OCI-LY7 (cell line): ENCODE data around the gene CATSPER4. TPM values are rescaled to one million over a fixed set of nuclear protein-coding genes. Genes with fewer than 3 reads are reported as not detected.

Source experiments
- BruUV-seq: library from RNA; stranded (reverse); fragments of 400-500 nt; replicated peaks from 2 replicates; lab custom pipeline; 2021; lab: Mats Ljungman, UMichigan
- CTCF ChIA-PET: fragments of 300-600 bp; sonication (Branson Sonifier 250); formaldehyde crosslinking; loops from one replicate; lab custom pipeline; 2022; ENCODE audit warnings: antibody characterized with exemption; ENCODE audit not compliant: unreplicated experiment; lab: Charles Lee
- POLR2A ChIA-PET: fragments of 300-600 bp; sonication (Branson Sonifier 250); formaldehyde crosslinking; loops from one replicate; lab custom pipeline; 2022; ENCODE audit warnings: antibody characterized with exemption; lab: Charles Lee
- DNase-seq: peaks from one replicate; pipeline ENCODE4 v3.0.0-alpha.2; 2015; ENCODE audit warnings: low spot score
- H2AFZ ChIP-seq: fragments of 200-600 bp; sonication (generic), shearing (Covaris generic); 2 replicates; pipeline ENCODE4 v1.6.1; 2014; ENCODE audit warnings: mild to moderate bottlenecking, antibody characterized with exemption, low read length, moderate library complexity
- H3K27ac ChIP-seq: fragments of 200-600 bp; sonication (generic); 2 replicates; pipeline ENCODE4 v1.5.1; 2014; ENCODE audit warnings: mixed run types, low read depth, mild to moderate bottlenecking, moderate library complexity, low read length, inconsistent platforms; ENCODE audit not compliant: poor library complexity, severe bottlenecking
- H3K36me3 ChIP-seq: fragments of 200-600 bp; sonication (generic); 2 replicates; pipeline ENCODE4 v1.6.1; 2014; ENCODE audit warnings: mild to moderate bottlenecking, antibody characterized with exemption, low read length, moderate library complexity, mixed read lengths; ENCODE audit not compliant: insufficient read depth
- H3K4me1 ChIP-seq: fragments of 200-600 bp; sonication (generic); 2 replicates; pipeline ENCODE4 v1.5.1; 2014; ENCODE audit warnings: mild to moderate bottlenecking, low read length; ENCODE audit not compliant: insufficient read depth, poor library complexity, severe bottlenecking
- H3K4me2 ChIP-seq: fragments of 200-600 bp; sonication (generic); 2 replicates; pipeline ENCODE4 v1.6.1; 2014; ENCODE audit warnings: mild to moderate bottlenecking, low read length
- H3K4me3 ChIP-seq: fragments of 200-600 bp; sonication (generic); 2 replicates; pipeline ENCODE4 v1.5.1; 2014; ENCODE audit warnings: mild to moderate bottlenecking, low read depth, low read length; ENCODE audit not compliant: poor library complexity, severe bottlenecking
- H3K79me2 ChIP-seq: fragments of 200-600 bp; sonication (generic); 2 replicates; pipeline ENCODE4 v1.6.1; 2016; ENCODE audit warnings: low read depth, mild to moderate bottlenecking, low read length, moderate library complexity, mixed read lengths; ENCODE audit not compliant: insufficient read depth
- H3K9me2 ChIP-seq: fragments of 200-600 bp; sonication (generic); 2 replicates; pipeline ENCODE4 v1.6.1; 2016; ENCODE audit warnings: mild to moderate bottlenecking, low read length, mixed read lengths; ENCODE audit not compliant: insufficient read depth
- H3K9me3 ChIP-seq: fragments of 200-600 bp; sonication (generic); 2 replicates; pipeline ENCODE4 v1.6.1; 2014; ENCODE audit warnings: mild to moderate bottlenecking, mixed run types, low read length, mixed read lengths
- H4K20me1 ChIP-seq: fragments of 200-600 bp; sonication (generic); 2 replicates; pipeline ENCODE4 v1.6.1; 2014; ENCODE audit warnings: mild to moderate bottlenecking, antibody characterized with exemption, low read length, moderate library complexity, mixed read lengths; ENCODE audit not compliant: insufficient read depth
- CTCF ChIP-seq: fragments of 200-600 bp; sonication (generic); conservative IDR thresholded peaks from 2 replicates; pipeline ENCODE4 v1.5.1; 2014; ENCODE audit warnings: mild to moderate bottlenecking, antibody characterized with exemption, low read length, moderate library complexity, mixed read lengths
- EZH2phosphoT487 ChIP-seq: fragments of 200-600 bp; sonication (generic); IDR thresholded peaks from 2 replicates; pipeline ENCODE4 v1.6.1; 2018; ENCODE audit warnings: low read depth, borderline replicate concordance, mild to moderate bottlenecking, mixed run types, antibody characterized with exemption, low read length, moderate library complexity, mixed read lengths
- intact Hi-C: fragments of 100-400 bp; cut with micrococcal nuclease; formaldehyde crosslinking; loops from one replicate; pipeline ENCODE4 v1.10.0; 2022; ENCODE audit not compliant: unreplicated experiment
- total RNA-seq, 2 experiments: library from RNA; depleted of rRNA in 1 of 2; stranded (reverse); fragments of >200 nt in 1 of 2; shearing (Covaris generic) in 1 of 2; gene quantifications; 2 replicates each; pipeline ENCODE4 v1.2.3, GENCODE V29; 2014 to 2022

CATSPER4 gene
- total RNA-seq, 2 experiments from 2014 or later = not detected

DNA sequence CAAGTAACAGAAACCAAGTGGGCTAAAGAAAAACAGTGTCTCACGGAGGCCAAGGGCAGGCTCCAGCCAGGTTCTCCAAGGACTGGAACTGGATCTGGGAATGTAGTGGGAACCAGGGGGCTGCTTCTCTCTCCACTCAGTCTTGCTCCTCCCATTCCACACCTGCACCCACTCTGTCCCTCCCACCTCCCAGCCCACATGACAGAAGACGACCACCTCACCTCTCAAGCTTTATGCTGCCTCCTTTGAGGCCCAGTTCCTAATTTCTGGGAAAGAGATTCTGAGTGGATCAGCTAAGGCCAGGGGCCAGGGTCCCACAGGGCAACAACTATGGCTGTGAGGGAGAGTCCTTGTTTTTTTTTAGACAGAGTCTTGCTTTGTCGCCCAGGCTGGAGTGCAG lies 24.8 kb downstream of the CATSPER4 start:
- no peaks in the 10 kb centered on the region for H3K4me1 ChIP-seq
- H3K36me3 ChIP-seq = no peaks in the 10 kb centered on the region
- H3K9me3 ChIP-seq = no peaks in the 10 kb centered on the region
- no TSS peak for BruUV-seq
- no peak overlapping the region for H3K4me3 ChIP-seq
- H2AFZ ChIP-seq = no peak overlapping the region
- no peaks in the 10 kb centered on the region for H3K9me2 ChIP-seq
- no peak overlapping the region for H3K27ac ChIP-seq
- ChIA-PET CTCF (interaction anchor here (0.6 kb wide), 1 partner anchor 237 kb away, joined by 3 read pairs; no protein-coding TSS in a partner anchor), POLR2A (no interaction called here)
- H4K20me1 ChIP-seq = no peaks in the 10 kb centered on the region
- TF ChIP-seq CTCF = no peak
- no peak for TF ChIP-seq EZH2phosphoT487
- no peaks in the 10 kb centered on the region for H3K79me2 ChIP-seq
- DNase-seq = no peak
- intact Hi-C loops = no loop called here
- no peak overlapping the region for H3K4me2 ChIP-seq

GRCh38 chr1:26218906-26219494 lies 28.6 kb downstream of the CATSPER4 start:
- Histone ChIP-seq H3K4me2 (no peak overlapping the region), H3K4me1 (no peaks in the 10 kb centered on the region), H3K4me3 (no peak overlapping the region), H3K9me2 (no peaks in the 10 kb centered on the region), H4K20me1 (no peaks in the 10 kb centered on the region; the same call in 1 of the 2 replicates), H2AFZ (no peak overlapping the region), H3K36me3 (no peaks in the 10 kb centered on the region), H3K27ac (no peak overlapping the region), H3K9me3 (no peaks in the 10 kb centered on the region), H3K79me2 (no peaks in the 10 kb centered on the region)
- ChIA-PET POLR2A (no interaction called here), CTCF (no interaction called here)
- intact Hi-C loops = no loop called here
- DNase-seq = no peak
- TF ChIP-seq CTCF = no peak
- TF ChIP-seq EZH2phosphoT487 = no peak
- no TSS peak for BruUV-seq

DNA sequence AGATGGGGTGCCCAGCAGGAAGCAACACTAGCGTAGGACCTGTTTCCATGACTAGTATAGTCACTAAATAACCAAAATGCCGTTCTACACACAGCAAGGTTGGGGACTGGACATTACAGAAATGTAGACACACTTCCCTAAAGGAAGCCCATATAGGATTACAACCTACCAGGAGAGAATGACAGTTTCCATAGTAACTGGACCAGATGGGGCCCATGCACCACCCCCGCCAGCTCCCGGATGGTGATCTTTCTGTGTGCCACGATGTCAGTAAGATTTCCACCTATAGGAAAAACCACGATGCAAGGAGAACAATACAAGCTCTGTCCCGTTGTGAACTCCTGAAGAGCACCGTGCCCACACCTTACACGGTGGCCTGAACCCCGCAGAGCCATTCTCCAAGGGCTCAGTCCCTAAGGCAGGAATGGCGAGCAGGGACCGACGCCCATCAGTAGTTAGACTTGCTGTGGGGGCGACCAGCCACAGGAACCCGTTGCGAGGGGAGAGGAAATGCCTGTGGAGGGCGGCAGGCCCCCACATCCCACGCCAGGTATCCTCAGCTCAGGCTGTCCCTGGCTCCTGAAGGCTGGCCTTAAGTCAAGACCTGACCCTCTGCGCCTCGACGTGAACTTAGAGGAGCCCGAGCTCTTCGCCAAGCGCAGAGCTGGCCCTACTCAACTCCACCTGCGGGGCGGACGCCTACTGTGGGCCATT lies 30.0 kb downstream of the CATSPER4 start:
- Histone ChIP-seq H3K4me3 (no peak overlapping the region), H3K9me2 (no peaks in the 10 kb centered on the region), H3K79me2 (no peaks in the 10 kb centered on the region), H4K20me1 (no peaks in the 10 kb centered on the region; the same call in 1 of the 2 replicates), H3K4me1 (no peaks in the 10 kb centered on the region), H2AFZ (no peak overlapping the region), H3K27ac (no peak overlapping the region), H3K4me2 (no peak overlapping the region), H3K36me3 (no peaks in the 10 kb centered on the region), H3K9me3 (no peaks in the 10 kb centered on the region)
- no peak for DNase-seq
- BruUV-seq = no TSS peak
- no peak for TF ChIP-seq CTCF
- no peak for TF ChIP-seq EZH2phosphoT487
- POLR2A ChIA-PET = no interaction called here
- intact Hi-C loops = no loop called here
- CTCF ChIA-PET = no interaction called here
